Fibroblast of upper back skin (primary cell): ENCODE results near the gene TRIM45.

Source experiments
- DNase-seq: peaks from one replicate; pipeline ENCODE4 v3.0.0-alpha.2; 2013

TRIM45 gene

GRCh38 chr1:117098287-117098890 is 23.2 kb downstream of the TRIM45 start:
- no peak for DNase-seq

- peak; percentile 44 for DNase-seq
These were observed 24.1 kb downstream of the TRIM45 start for GRCh38 chr1:117097443-117097842.

- peak; percentile 38 for DNase-seq
These were observed 24.6 kb downstream of the TRIM45 start for GRCh38 chr1:117096951-117097408.

GRCh38 chr1:117094841-117095604 is 26.5 kb downstream of the TRIM45 start:
- peak; percentile 91 for DNase-seq

- peak; percentile 64 for DNase-seq
These were observed 27.5 kb downstream of the TRIM45 start for GRCh38 chr1:117093870-117094621.

GRCh38 chr1:117093091-117093534 is 28.4 kb downstream of the TRIM45 start:
- DNase-seq, result peak; percentile 97

GRCh38 chr1:117092594-117092993 is 29.0 kb downstream of the TRIM45 start:
- DNase-seq, result no peak

GRCh38 chr1:117089996-117090395 is 31.6 kb downstream of the TRIM45 start:
- no peak for DNase-seq

GRCh38 chr1:117087686-117088085 is 33.9 kb downstream of the TRIM45 start:
- DNase-seq, result no peak

- DNase-seq, result no peak
These were observed 37.3 kb downstream of the TRIM45 start for GRCh38 chr1:117084231-117084630.

GRCh38 chr1:117079737-117080136 is 41.8 kb downstream of the TRIM45 start:
- no peak for DNase-seq

- peak; percentile 86 for DNase-seq
These were observed 44.3 kb downstream of the TRIM45 start for GRCh38 chr1:117077267-117077666.

- DNase-seq, result no peak
These were observed 44.9 kb downstream of the TRIM45 start for GRCh38 chr1:117076648-117077047.

- DNase-seq, result peak; percentile 54
These were observed 51.4 kb downstream of the TRIM45 start for GRCh38 chr1:117070124-117070523.

GRCh38 chr1:117069220-117069844 is 52.2 kb downstream of the TRIM45 start:
- no peak for DNase-seq

GRCh38 chr1:117068580-117068979 is 53.0 kb downstream of the TRIM45 start:
- DNase-seq, result no peak

GRCh38 chr1:117067533-117068370 is 53.8 kb downstream of the TRIM45 start:
- peak; percentile 64 for DNase-seq

GRCh38 chr1:117066367-117066766 is 55.2 kb downstream of the TRIM45 start:
- DNase-seq, result no peak

GRCh38 chr1:117061986-117062415 is 59.5 kb downstream of the TRIM45 start:
- DNase-seq, result peak; percentile 71
